ENCODE results near the gene ZNF629. TPM values are rescaled to one million over a fixed set of nuclear protein-coding genes. Genes with fewer than 3 reads are reported as not detected.
A peak's percentile ranks its signal among the peaks of the same experiment; 100 is the strongest.

The ZNF629 gene
- total and polyA plus RNA-seq, 11 donors, result 11.2 to 30.9 (median 19.9) TPM

DNA sequence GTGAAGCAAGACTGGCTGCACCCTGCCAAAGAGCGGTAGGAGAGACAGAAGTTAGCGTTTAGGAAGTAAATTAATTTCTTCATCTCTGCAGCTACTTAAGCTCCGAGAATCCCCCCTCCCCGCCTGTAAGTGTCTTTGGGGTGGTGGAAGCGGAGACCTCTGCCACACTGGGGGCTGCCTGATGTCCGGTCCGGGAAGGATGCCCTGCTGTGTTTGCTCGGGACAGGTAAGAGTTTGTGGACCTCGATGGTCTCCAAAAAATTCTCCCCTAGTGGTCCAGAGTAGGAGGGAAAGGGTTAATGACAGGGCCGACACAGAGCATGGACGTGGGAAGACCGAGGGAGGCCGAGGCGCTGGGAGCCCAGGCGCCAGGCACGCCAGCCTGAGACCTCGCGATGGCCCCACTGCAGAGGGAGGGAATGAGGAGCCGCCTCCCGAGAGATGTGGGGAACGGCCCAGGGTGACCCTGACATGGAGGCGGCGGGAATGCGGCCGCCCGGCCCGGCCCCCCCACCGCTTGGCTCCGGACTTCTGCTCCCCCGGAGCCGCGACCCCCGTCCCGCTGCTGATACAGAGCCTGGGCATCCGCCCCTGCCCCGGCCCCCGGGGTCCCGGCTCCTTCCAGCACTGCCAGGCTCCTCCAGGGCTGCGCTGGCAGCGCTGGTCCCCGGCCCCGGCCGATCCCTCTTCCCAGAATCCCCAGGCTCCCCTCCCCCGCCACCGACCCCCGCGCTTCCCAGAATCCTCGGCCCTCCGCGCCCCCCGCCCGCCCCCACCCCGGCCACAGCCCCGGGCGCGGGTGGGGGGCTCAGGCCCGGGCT lies 680 bp downstream of the ZNF629 start:
- Histone ChIP-seq H3K4me1 (peaks cover 0 to 26% (median 19%) of the 10 kb centered on the region in 12 donors), H3K9me3 (no peaks in the 10 kb centered on the region), H3K27me3 (no peaks in the 10 kb centered on the region), H3K4me3 (peak overlapping the region; percentile 68 to 100 (median 92)), H3K27ac (peak overlapping the region; percentile 89 to 98 (median 94)), H3K36me3 (peaks cover 2 to 31% (median 25%) of the 10 kb centered on the region in 9 donors)
- intact Hi-C loops (cut with DNase I), result loop anchor here in 3 of 10 donors (2.0 kb wide), 2 partner anchors 18 to 20 kb away; no protein-coding TSS in a partner anchor
- ATAC-seq (peak in 3 of 4 donors; percentile 57 to 72 (median 65)), DNase-seq (peak in 3 of 5 donors; percentile 47 to 77 (median 65))
- WGBS, 4 donors, result 4 to 6% (median 5%) methylated on average over 23 to 57 of the region's 57 CpGs
- TF ChIP-seq POLR2A (IDR thresholded peaks at IDR 0.05) (no peak), CTCF (IDR thresholded peaks at IDR 0.05) (no peak)

DNA sequence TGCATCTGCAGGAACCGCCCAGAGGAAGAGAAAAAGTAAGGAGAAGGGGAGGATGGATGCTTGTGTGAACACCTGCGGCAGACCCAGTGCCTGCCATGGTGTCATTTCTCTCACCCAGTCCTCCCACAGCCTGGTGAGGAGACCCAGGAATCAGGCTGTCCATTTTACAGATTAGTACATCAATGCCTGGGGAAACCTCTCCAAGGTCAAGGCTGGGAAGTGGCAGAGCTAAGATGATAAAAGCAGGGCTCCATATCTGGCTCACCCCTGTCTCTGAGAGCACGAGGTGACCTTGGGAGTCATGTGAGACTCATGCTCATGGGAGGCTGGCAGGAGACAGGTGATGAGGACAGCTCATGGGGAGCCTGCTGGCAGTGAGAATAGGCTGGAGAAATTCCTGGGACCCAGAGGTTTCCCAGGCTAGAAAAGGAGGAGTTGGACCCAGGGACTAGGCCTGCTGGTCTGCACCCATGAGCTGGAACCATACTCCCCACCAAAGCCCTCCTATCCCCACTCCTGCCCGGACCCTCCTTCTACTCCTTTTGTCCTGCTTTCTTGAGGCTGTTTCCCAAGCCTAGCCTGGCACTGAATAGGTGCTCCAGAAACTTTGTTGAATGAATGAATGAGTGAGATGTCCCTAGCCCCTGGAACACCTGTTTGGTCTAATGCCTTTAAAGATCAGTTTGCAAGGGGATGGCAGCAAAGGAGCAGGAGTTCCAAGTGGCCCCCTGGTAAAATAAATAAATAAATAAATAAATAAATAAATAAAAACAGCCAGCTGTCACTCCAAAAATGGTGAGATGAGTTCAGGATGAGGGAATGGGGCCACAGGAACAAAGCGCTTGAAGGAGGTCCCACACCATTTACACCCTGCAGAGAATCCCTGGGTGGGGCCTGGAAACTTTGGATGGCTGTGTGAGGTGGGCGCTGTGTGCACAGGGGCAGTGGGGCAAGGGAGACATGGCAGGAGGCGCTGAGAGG lies 1.6 kb downstream of the ZNF629 start:
- peak overlapping the region in 10 of 12 donors; percentile 68 to 100 (median 92) for H3K4me3 ChIP-seq
- no peaks in the 10 kb centered on the region for H3K27me3 ChIP-seq
- intact Hi-C loops (cut with DNase I), result loop anchor here in 4 of 10 donors (2.0 kb wide), 2 partner anchors 19 to 21 kb away; no protein-coding TSS in a partner anchor
- peaks cover 2 to 38% (median 28%) of the 10 kb centered on the region in 9 donors for H3K36me3 ChIP-seq
- WGBS, 4 donors, result 66 to 71% (median 68%) methylated on average over 7 of the region's 7 CpGs
- no peak for TF ChIP-seq POLR2A (IDR thresholded peaks at IDR 0.05)
- H3K27ac ChIP-seq, result peak overlapping the region in 11 of 12 donors; percentile 89 to 98 (median 94)
- DNase-seq (peak in 1 of 5 donors; percentile 56), ATAC-seq (peak in 2 of 4 donors; percentile 15 to 26)
- H3K4me1 ChIP-seq, result peaks cover 0 to 26% (median 19%) of the 10 kb centered on the region in 12 donors
- H3K9me3 ChIP-seq, result no peaks in the 10 kb centered on the region

DNA sequence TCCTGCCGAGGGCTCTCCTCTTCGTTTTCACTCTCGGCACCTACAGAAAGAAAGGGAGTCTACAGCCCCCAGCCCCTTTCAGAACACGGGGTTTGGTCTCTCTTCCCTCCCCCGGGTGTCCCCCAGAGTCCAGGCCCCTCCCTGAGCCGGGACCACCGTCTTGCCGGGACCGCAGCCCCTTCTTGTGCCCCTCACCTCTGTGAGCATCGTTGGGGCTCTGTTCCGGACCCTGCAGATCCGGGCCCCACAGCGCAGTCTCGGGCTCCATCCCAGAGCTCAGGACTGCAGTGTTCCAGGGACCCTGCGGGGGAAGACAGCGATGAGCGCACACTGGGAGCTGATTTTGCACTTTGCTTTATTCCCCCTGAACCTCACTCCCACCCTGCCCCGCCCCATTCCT lies 2.8 kb downstream of the ZNF629 start:
- WGBS, 4 donors, result 85 to 89% (median 88%) methylated on average over 18 of the region's 18 CpGs
- Histone ChIP-seq H3K36me3 (peaks cover 2 to 38% (median 28%) of the 10 kb centered on the region in 9 donors), H3K9me3 (no peaks in the 10 kb centered on the region), H3K27ac (no peak overlapping the region), H3K27me3 (no peaks in the 10 kb centered on the region), H3K4me3 (no peak overlapping the region), H3K4me1 (peaks cover 0 to 26% (median 19%) of the 10 kb centered on the region in 12 donors)
- DNase-seq, result no peak
- TF ChIP-seq CTCF (IDR thresholded peaks at IDR 0.05) (no peak), POLR2A (IDR thresholded peaks at IDR 0.05) (no peak)
- ATAC-seq, result no peak
- intact Hi-C loops (cut with DNase I), result loop anchor here in 1 of 10 donors (2.0 kb wide), 1 partner anchor 21 kb away; no protein-coding TSS in a partner anchor
